Measurements from ENCODE around the gene SLX9. TPM values are rescaled to one million over a fixed set of nuclear protein-coding genes. Genes with fewer than 3 reads are reported as not detected.

The SLX9 gene
- polyA plus RNA-seq, 1 of the 3 experiments (the other 2 are of a cell fraction) = 42.9 TPM

DNA sequence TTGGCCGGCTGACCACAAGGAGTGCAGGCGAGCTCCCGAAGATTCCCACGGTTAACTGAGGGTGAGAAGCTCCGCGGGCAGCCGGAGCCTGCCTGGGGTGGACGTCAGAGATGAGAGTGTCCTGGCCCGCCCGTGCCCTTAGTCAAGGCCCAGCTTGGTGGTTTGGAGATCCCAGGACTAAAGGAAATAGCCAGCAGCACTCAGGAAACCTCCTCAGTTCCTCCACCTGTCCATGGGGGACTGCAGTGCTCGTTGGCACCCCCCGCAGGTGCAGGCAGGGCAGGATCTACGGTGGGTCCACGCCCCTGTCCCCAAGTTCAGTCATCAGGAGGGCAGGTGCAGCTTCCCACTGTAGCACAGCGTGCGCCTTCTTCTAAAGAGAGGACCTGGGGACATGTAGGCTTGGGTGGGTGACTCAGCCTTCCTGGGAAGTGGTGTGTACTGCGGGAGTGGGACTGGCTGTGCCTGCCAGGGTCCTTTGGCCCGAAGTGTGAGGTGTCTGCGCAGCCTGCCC lies 32.5 kb downstream of the SLX9 start:
- ChIA-PET POLR2A (no interaction called here), CTCF (interaction anchor here (1.1 to 1.9 kb wide), 4 partner anchors 17 to 164 kb away, joined by 3 to 6 read pairs (median 5); no protein-coding TSS in a partner anchor)
- H3K4me2 ChIP-seq = no peak overlapping the region
- H3F3A ChIP-seq (replicated peaks; ENCODE audit: insufficient read depth) = no peaks in the 10 kb centered on the region
- no peaks in the 10 kb centered on the region for H3K9me3 ChIP-seq
- no peak overlapping the region for H3K27ac ChIP-seq (ENCODE audit: low read depth in 2 of 2, low read length in 1 of 2)
- 96% methylated on average over 5 of the region's 19 CpGs for WGBS (ENCODE audit: low lambda C conversion rate)
- H3K9me2 ChIP-seq = no peaks in the 10 kb centered on the region
- TF ChIP-seq NFIC (IDR thresholded peaks at IDR 0.05; ENCODE audit: borderline replicate concordance) = no peak
- TF ChIP-seq POLR2AphosphoS5 (IDR thresholded peaks at IDR 0.05; ENCODE audit: low read depth, low read length) = no peak
- TF ChIP-seq GATA2 (CRISPR knock-in tag; IDR thresholded peaks at IDR 0.05) = no peak
- no peak for TF ChIP-seq YY1 (IDR thresholded peaks at IDR 0.05; ENCODE audit: low read depth)
- TF ChIP-seq CHD2 (IDR thresholded peaks at IDR 0.05; ENCODE audit: low read length, partially characterized antibody) = no peak
- TF ChIP-seq TAF1 (IDR thresholded peaks at IDR 0.05; ENCODE audit: borderline replicate concordance, low read depth, low read length) = no peak
- no peak for TF ChIP-seq FOSL2 (IDR thresholded peaks at IDR 0.05; ENCODE audit: borderline replicate concordance, low read depth)
- no peak for TF ChIP-seq RXRA (IDR thresholded peaks at IDR 0.05; ENCODE audit: borderline replicate concordance, low read depth)
- no peak for TF ChIP-seq USF2 (IDR thresholded peaks at IDR 0.05; ENCODE audit: borderline replicate concordance, low read depth, low read length)
- TF ChIP-seq GABPA (IDR thresholded peaks at IDR 0.05; ENCODE audit: low read depth) = no peak
- no peak for TF ChIP-seq FOXM1 (IDR thresholded peaks at IDR 0.05; ENCODE audit: low read depth)
- no peak for TF ChIP-seq ELF1 (IDR thresholded peaks at IDR 0.05)
- no peak for TF ChIP-seq TEAD4 (IDR thresholded peaks at IDR 0.05; ENCODE audit: borderline replicate concordance, insufficient read depth)
- TF ChIP-seq FOXJ3 (CRISPR knock-in tag; IDR thresholded peaks at IDR 0.05) = no peak
- DNase-seq = no peak
- H2AFZ ChIP-seq (ENCODE audit: low read depth) = no peak overlapping the region
- no peak overlapping the region for H3K4me3 ChIP-seq (ENCODE audit: low read depth in 2 of 2, low read length in 1 of 2)
- H3K27me3 ChIP-seq (ENCODE audit: insufficient read depth) = no peaks in the 10 kb centered on the region
- no peak overlapping the region for H3K9ac ChIP-seq
- H3K36me3 ChIP-seq (replicated peaks in 1 of 2; ENCODE audit: control insufficient read depth in 1 of 2, insufficient read depth in 2 of 2, low read length in 1 of 2) = peaks cover 6 to 28% of the 10 kb centered on the region in 2 experiments
- peaks cover 0 to 16% of the 10 kb centered on the region in 2 experiments; a peak in 2 of 4 replicates for H3K4me1 ChIP-seq (ENCODE audit: control insufficient read depth in 1 of 2, insufficient read depth in 2 of 2, low read depth in 1 of 2, low read length in 1 of 2)
- no peaks in the 10 kb centered on the region for H4K20me1 ChIP-seq (ENCODE audit: insufficient read depth)
- H3K79me2 ChIP-seq (ENCODE audit: insufficient read depth) = peaks cover 3% of the 10 kb centered on the region; the same call in 1 of the 2 replicates

GRCh38 chr21:44972821-44973220 lies 33.0 kb downstream of the SLX9 start:
- no peak for DNase-seq
- H3K27me3 ChIP-seq (ENCODE audit: insufficient read depth) = no peaks in the 10 kb centered on the region
- H3K4me1 ChIP-seq (ENCODE audit: control insufficient read depth in 1 of 2, insufficient read depth in 2 of 2, low read depth in 1 of 2, low read length in 1 of 2) = peaks cover 0 to 16% of the 10 kb centered on the region in 2 experiments; a peak in 2 of 4 replicates
- H3K9me2 ChIP-seq = no peaks in the 10 kb centered on the region
- POLR2A ChIA-PET = interaction anchor here (1.8 kb wide), 1 partner anchor 12 kb away, joined by 4 read pairs; no protein-coding TSS in a partner anchor
- H3K9me3 ChIP-seq = no peaks in the 10 kb centered on the region
- H4K20me1 ChIP-seq (ENCODE audit: insufficient read depth) = no peaks in the 10 kb centered on the region
- no peak overlapping the region for H3K27ac ChIP-seq (ENCODE audit: low read depth in 2 of 2, low read length in 1 of 2)
- H3K9ac ChIP-seq = no peak overlapping the region
- peaks cover 6 to 24% of the 10 kb centered on the region in 2 experiments for H3K36me3 ChIP-seq (replicated peaks in 1 of 2; ENCODE audit: control insufficient read depth in 1 of 2, insufficient read depth in 2 of 2, low read length in 1 of 2)
- CTCF ChIA-PET = interaction anchor here (1.1 to 1.9 kb wide), 4 partner anchors 18 to 164 kb away, joined by 3 to 6 read pairs (median 5); no protein-coding TSS in a partner anchor
- H3K79me2 ChIP-seq (ENCODE audit: insufficient read depth) = peaks cover 3% of the 10 kb centered on the region; the same call in 1 of the 2 replicates
- H3K4me2 ChIP-seq = no peak overlapping the region
- no peak for TF ChIP-seq RFX5 (IDR thresholded peaks at IDR 0.05; ENCODE audit: low read length)
- no peak for TF ChIP-seq TCF12 (IDR thresholded peaks at IDR 0.05)
- TF ChIP-seq USF2 (IDR thresholded peaks at IDR 0.05; ENCODE audit: borderline replicate concordance, low read depth, low read length) = no peak
- no peak for TF ChIP-seq MEF2A (IDR thresholded peaks at IDR 0.05; ENCODE audit: borderline replicate concordance, low read depth)
- TF ChIP-seq, protein P1, sequence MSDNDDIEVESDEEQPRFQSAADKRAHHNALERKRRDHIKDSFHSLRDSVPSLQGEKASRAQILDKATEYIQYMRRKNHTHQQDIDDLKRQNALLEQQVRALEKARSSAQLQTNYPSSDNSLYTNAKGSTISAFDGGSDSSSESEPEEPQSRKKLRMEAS (IDR thresholded peaks at IDR 0.05; ENCODE audit: low read depth) = no peak
- no peak for TF ChIP-seq MXI1 (IDR thresholded peaks at IDR 0.05; ENCODE audit: low read depth, low read length)
- TF ChIP-seq FOXM1 (IDR thresholded peaks at IDR 0.05; ENCODE audit: low read depth) = no peak
- no peak for TF ChIP-seq FOSL2 (IDR thresholded peaks at IDR 0.05; ENCODE audit: borderline replicate concordance, low read depth)
- TF ChIP-seq SMC3 (IDR thresholded peaks at IDR 0.05; ENCODE audit: low read depth, low read length) = no peak
- no peak for TF ChIP-seq EZH2phosphoT487 (IDR thresholded peaks at IDR 0.05; ENCODE audit: borderline replicate concordance, low read depth)
- TF ChIP-seq SIN3A (IDR thresholded peaks at IDR 0.05; ENCODE audit: borderline replicate concordance, low read depth, low read length) = no peak
- WGBS (ENCODE audit: low lambda C conversion rate) = 47% methylated on average over 2 of the region's 16 CpGs
- H3K4me3 ChIP-seq (ENCODE audit: low read depth in 2 of 2, low read length in 1 of 2) = no peak overlapping the region
- no peak overlapping the region for H2AFZ ChIP-seq (ENCODE audit: low read depth)
- H3F3A ChIP-seq (replicated peaks; ENCODE audit: insufficient read depth) = no peaks in the 10 kb centered on the region

All from SK-N-SH (cell line).